Pancreas (tissue), 10 donors: ENCODE data around the gene NEK11. TPM values are rescaled to one million over a fixed set of nuclear protein-coding genes. Genes with fewer than 3 reads are reported as not detected.
A peak's percentile ranks its signal among the peaks of the same experiment; 100 is the strongest.
"Not testable (repeated sequence)": the region's sequence is repeated elsewhere in the genome, so short reads cannot be mapped to it uniquely, and the experiment has no call there.

Source experiments
- ATAC-seq, 4 donors: fragments of 200-7000 bp; cut with Tn5 transposase; one replicate each; pipeline versions ENCODE4 v1.8.0 to v1.9.1; 2020; ENCODE audit warnings: mild to moderate bottlenecking in 4 of 4, moderate library complexity in 4 of 4
- DNase-seq, 6 donors: peaks; one replicate each; pipeline ENCODE4 v3.0.0-alpha.2; 2020
- FAIRE-seq: peaks from 2 replicates; lab custom pipeline; 2012; peaks lifted over from hg19 to GRCh38; lab: Jason Lieb, UNC
- H3K27ac ChIP-seq, 4 donors: fragments of 200-600 bp; sonication (generic); 1 replicate in 3 of 4; 2 replicates in 1 of 4; pipeline versions ENCODE4 v1.5.0 to v1.8.0; 2020
- H3K27me3 ChIP-seq, 4 donors: fragments of 200-600 bp; one replicate each; pipeline ENCODE4 v1.8.0; 2021
- H3K36me3 ChIP-seq, 3 donors: fragments of 200-600 bp; sonication (generic) in 1 of 3; one replicate each; pipeline versions ENCODE4 v1.5.0 to v1.8.0; 2020 to 2021
- H3K4me1 ChIP-seq, 3 donors: fragments of 200-600 bp; one replicate each; pipeline ENCODE4 v1.8.0; 2021
- H3K4me3 ChIP-seq, 4 donors: fragments of 200-600 bp; sonication (generic) in 2 of 4; one replicate each; pipeline versions ENCODE4 v1.5.0 to v1.8.0; 2020 to 2021
- H3K9me3 ChIP-seq, 4 donors: fragments of 200-600 bp; one replicate each; pipeline ENCODE4 v1.8.0; 2021
- CTCF ChIP-seq, 4 donors: fragments of 200-600 bp; sonication (generic) in 3 of 4; IDR thresholded peaks; one replicate each; pipeline versions ENCODE4 v1.5.0 to v1.8.0; 2021; ENCODE audit warnings: antibody characterized with exemption in 4 of 4
- WGBS, 2 donors: extraction: QIAGEN DNeasy Blood & Tissue Kit; methylation state at CpG; one replicate each; pipeline ENCODE4 v1.1.7; 2013; 5-methylcytosine and 5-hydroxymethylcytosine counted together
- intact Hi-C, 3 donors: fragments of 100-400 bp; cut with DNase I; formaldehyde crosslinking; loops; one replicate each; pipeline versions ENCODE4 v1.11.1 to v1.14.2; 2022
- polyA plus RNA-seq, 2 donors: library from polyadenylated mRNA; stranded (reverse); fragments of 200-250 nt; gene quantifications; one replicate each; pipeline ENCODE4 v1.2.3, GENCODE V29; 2013
- total RNA-seq, 6 donors: library from RNA; stranded (reverse); fragmentation: NEBNext Ultra II Directional in 4 of 6; extraction: Animal tissue kit (Norgen Biotek cat#: 25700) in 4 of 6; gene quantifications; one replicate each; pipeline versions ENCODE4 v1.2.1 to v1.2.4, GENCODE V29; 2021 to 2023
- donor health status: healthy with polysubstance abuse.
- donor health status: DM: no; HTN: no; CAD: no; lungs with moderate emphysema.
- donor health status: DM: no; HTN: no; CAD: no.
- donor health status: control.
- donor health status: control.
- donor health status: Bipolar disorder and iron deficiency.
- donor health status: DM: yes; HTN: yes; CAD: no.
- donor health status: DM: no; HTN: no; CAD: no.
- donor health status: DM: no; HTN: no; CAD: no.
- donor health status: DM: yes; HTN: yes; CAD: no.

The NEK11 gene
- total and polyA plus RNA-seq, 8 donors, result 2.1 to 7.2 (median 3.3) TPM

GRCh38 chr3:131374741-131375140 lies 348.1 kb downstream of the NEK11 start:
- H3K4me3 ChIP-seq, result no peak overlapping the region
- 100% methylated on average over 2 of the region's 2 CpGs for WGBS, 2 donors
- no peak for FAIRE-seq
- H3K4me1 ChIP-seq, result peaks cover 0 to 6% (median 0%) of the 10 kb centered on the region in 3 donors
- TF ChIP-seq CTCF (IDR thresholded peaks at IDR 0.05), result no peak
- no peaks in the 10 kb centered on the region for H3K9me3 ChIP-seq
- no peaks in the 10 kb centered on the region for H3K27me3 ChIP-seq
- intact Hi-C loops, result no loop called here
- H3K36me3 ChIP-seq, result no peaks in the 10 kb centered on the region
- ATAC-seq, result no peak
- no peak overlapping the region for H3K27ac ChIP-seq
- DNase-seq, result no peak

DNA sequence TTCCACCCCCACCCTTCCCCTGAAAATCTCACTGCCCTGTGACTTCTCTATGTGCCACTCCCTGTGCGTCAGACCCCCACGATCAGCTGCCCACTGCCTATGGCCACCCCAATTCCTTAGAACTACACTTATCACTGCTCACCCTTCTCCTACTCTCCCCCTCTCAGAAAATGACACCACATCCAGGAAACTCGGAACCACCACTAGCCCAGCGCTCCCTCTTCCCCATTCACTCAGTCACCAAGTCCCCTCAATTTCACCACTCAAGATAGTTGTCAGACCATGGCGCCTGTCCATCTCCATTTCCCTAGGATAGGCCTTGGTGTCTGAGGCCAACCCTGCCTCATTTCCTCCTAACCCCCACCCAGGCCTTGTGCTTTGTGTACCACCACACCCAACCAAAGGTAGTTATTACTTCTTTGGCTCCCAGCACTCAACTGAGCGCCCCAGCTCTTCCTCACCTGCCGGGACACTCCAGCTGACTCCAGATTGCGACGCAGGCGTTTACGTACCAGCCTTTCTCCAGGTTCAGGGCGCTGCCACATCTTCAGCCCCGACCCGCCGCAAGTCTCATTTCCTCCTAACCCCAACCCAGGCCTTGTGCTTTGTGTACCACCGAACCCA lies 354.3 kb downstream of the NEK11 start:
- 4 to 6% methylated on average over 16 of the region's 16 CpGs for WGBS, 2 donors
- DNase-seq (peak in 1 of 6 donors; percentile 24), ATAC-seq (peak; percentile 7 to 16 (median 10))
- H3K36me3 ChIP-seq, intact Hi-C loops, H3K9me3 ChIP-seq, FAIRE-seq, H3K27me3 ChIP-seq: not testable (repeated sequence)
- Histone ChIP-seq H3K4me1 (peaks cover 0 to 18% (median 0%) of the 10 kb centered on the region in 3 donors), H3K4me3 (peak overlapping the region; percentile 16 to 96 (median 82)), H3K27ac (peak overlapping the region; percentile 49 to 81 (median 70))

GRCh38 chr3:131381445-131382291 lies 355.0 kb downstream of the NEK11 start, which contains the start of gene NUDT16:
Gene NUDT16, plus strand, starts transcription at chr3:131381774. Its CDS starts 31 bp downstream, at chr3:131381805.
- H3K27me3 ChIP-seq, result no peaks in the 10 kb centered on the region
- no peaks in the 10 kb centered on the region for H3K9me3 ChIP-seq
- 0% methylated on average over 72 to 73 of the region's 73 CpGs for WGBS, 2 donors
- H3K4me1 ChIP-seq, result peaks cover 0 to 18% (median 0%) of the 10 kb centered on the region in 3 donors
- ATAC-seq (peak; percentile 96 to 98 (median 97)), DNase-seq (peak; percentile 99 to 100 (median 100)), FAIRE-seq (peak; percentile 98)
- intact Hi-C loops, result no loop called here
- peak within 1 kb of the TSS; percentile 69 to 92 (median 86) for H3K27ac ChIP-seq
- TF ChIP-seq CTCF (IDR thresholded peaks at IDR 0.05), result no peak
- H3K4me3 ChIP-seq, result peak within 1 kb of the TSS; percentile 76 to 96 (median 87)
- no peaks in the 10 kb centered on the region for H3K36me3 ChIP-seq

- Histone ChIP-seq H3K27me3 (no peaks in the 10 kb centered on the region), H3K27ac (no peak overlapping the region), H3K4me3 (no peak overlapping the region), H3K36me3 (no peaks in the 10 kb centered on the region), H3K9me3 (no peaks in the 10 kb centered on the region), H3K4me1 (peaks cover 0 to 9% (median 0%) of the 10 kb centered on the region in 3 donors)
- DNase-seq (peak in 1 of 6 donors; percentile 63), FAIRE-seq (peak; percentile 13), ATAC-seq (peak in 3 of 4 donors; percentile 47 to 74 (median 59))
- intact Hi-C loops, result no loop called here
- TF ChIP-seq CTCF (IDR thresholded peaks at IDR 0.05), result no peak
- 65 to 73% methylated on average over 6 of the region's 6 CpGs for WGBS, 2 donors
These were observed 359.9 kb downstream of the NEK11 start for GRCh38 chr3:131386429-131387165.
